SK-N-SH treated with all-trans-retinoic acid at 6 μM for 48 hours (cell line): ENCODE results near the gene RBM17.

ENCODE experiments used
- ATAC-seq: fragments of 200-7000 bp; cut with Tn5 transposase; 3 replicates; pipeline ENCODE4 v1.9.1; 2020; ENCODE audit warnings: mild to moderate bottlenecking, moderate library complexity
- ARNTL ChIP-seq: fragments of 450-650 bp; formaldehyde crosslinking; IDR thresholded peaks from 2 replicates; pipeline ENCODE4 v1.5.0; 2020; ENCODE audit warnings: low read depth, mild to moderate bottlenecking, moderate library complexity, borderline replicate concordance
- BACH2 ChIP-seq: fragments of 250-450 bp; sonication (Bioruptor Pico); IDR thresholded peaks from 2 replicates; pipeline ENCODE4 v1.9.0; 2021; ENCODE audit warnings: mild to moderate bottlenecking, borderline replicate concordance
- CSDC2 ChIP-seq: fragments of 250-450 bp; sonication (Bioruptor Pico); IDR thresholded peaks from 2 replicates; pipeline ENCODE4 v1.5.0; 2020; ENCODE audit warnings: mild to moderate bottlenecking, moderate library complexity
- ESRRG ChIP-seq: fragments of 250-450 bp; sonication (Bioruptor Pico); IDR thresholded peaks from 2 replicates; pipeline ENCODE4 v1.6.1; 2021; ENCODE audit warnings: mild to moderate bottlenecking
- GLIS3 ChIP-seq: fragments of 250-450 bp; sonication (Bioruptor Pico); IDR thresholded peaks from 2 replicates; pipeline ENCODE4 v1.5.0; 2020; ENCODE audit warnings: mild to moderate bottlenecking, moderate library complexity
- OSR1 ChIP-seq: fragments of 250-450 bp; sonication (Bioruptor Pico); IDR thresholded peaks from 2 replicates; pipeline ENCODE4 v1.8.0; 2022; ENCODE audit warnings: moderate library complexity, mild to moderate bottlenecking, inconsistent platforms
- PPARA ChIP-seq: fragments of 250-450 bp; sonication (Bioruptor Pico); IDR thresholded peaks from 2 replicates; pipeline ENCODE4 v1.5.0; 2020; ENCODE audit warnings: mild to moderate bottlenecking, borderline replicate concordance
- RARB ChIP-seq: fragments of 250-450 bp; sonication (Bioruptor Pico); IDR thresholded peaks from 2 replicates; pipeline ENCODE4 v1.8.0; 2021; ENCODE audit warnings: mild to moderate bottlenecking, moderate library complexity
- SNAI2 ChIP-seq: fragments of 250-450 bp; sonication (Bioruptor Pico); IDR thresholded peaks from 2 replicates; pipeline ENCODE4 v1.5.0; 2020; ENCODE audit warnings: mild to moderate bottlenecking, moderate library complexity
- TCF4 ChIP-seq: fragments of 250-450 bp; sonication (Bioruptor Pico); IDR thresholded peaks from 2 replicates; pipeline ENCODE4 v1.8.0; 2021; ENCODE audit warnings: mild to moderate bottlenecking, moderate library complexity, borderline replicate concordance
- TOX ChIP-seq: fragments of 250-450 bp; sonication (Bioruptor Pico); IDR thresholded peaks from 2 replicates; pipeline ENCODE4 v1.8.0; 2021; ENCODE audit warnings: mild to moderate bottlenecking, moderate library complexity, borderline replicate concordance
- ZC3H10 ChIP-seq: fragments of 250-450 bp; sonication (Bioruptor Pico); IDR thresholded peaks from 2 replicates; pipeline ENCODE4 v1.5.1; 2021; ENCODE audit warnings: mild to moderate bottlenecking, moderate library complexity
- ZFP3 ChIP-seq: fragments of 250-450 bp; sonication (Bioruptor Pico); IDR thresholded peaks from 2 replicates; pipeline ENCODE4 v1.5.0; 2020; ENCODE audit warnings: mild to moderate bottlenecking, moderate library complexity
- ZFP30 ChIP-seq: fragments of 450-650 bp; formaldehyde crosslinking; IDR thresholded peaks from 2 replicates; pipeline ENCODE4 v1.5.0; 2022; ENCODE audit warnings: mild to moderate bottlenecking, moderate library complexity
- ZNF565 ChIP-seq: fragments of 450-650 bp; formaldehyde crosslinking; conservative IDR thresholded peaks from 2 replicates; pipeline ENCODE4 v1.5.0; 2020; ENCODE audit warnings: low read depth, mild to moderate bottlenecking, moderate library complexity
- ZNF70 ChIP-seq: fragments of 450-650 bp; formaldehyde crosslinking; IDR thresholded peaks from 2 replicates; pipeline ENCODE4 v1.5.0; 2020; ENCODE audit warnings: mild to moderate bottlenecking, moderate library complexity
- ZNF8 ChIP-seq: fragments of 450-650 bp; formaldehyde crosslinking; IDR thresholded peaks from 2 replicates; pipeline ENCODE4 v1.5.0; 2020; ENCODE audit warnings: mild to moderate bottlenecking, moderate library complexity
- TF ChIP-seq, protein P1 (sequence below): fragments of 250-450 bp; sonication (Bioruptor Pico); IDR thresholded peaks from 2 replicates; pipeline ENCODE4 v1.5.1; 2020; ENCODE audit warnings: low read depth, mild to moderate bottlenecking, moderate library complexity
- TF ChIP-seq, protein P2 (sequence below): fragments of 250-450 bp; sonication (Bioruptor Pico); IDR thresholded peaks from 2 replicates; pipeline ENCODE4 v1.5.0; 2020; ENCODE audit warnings: mild to moderate bottlenecking, moderate library complexity
- TF ChIP-seq, protein P3 (sequence below): fragments of 250-450 bp; sonication (Bioruptor Pico); IDR thresholded peaks from 2 replicates; pipeline ENCODE4 v1.5.1; 2021; ENCODE audit warnings: mild to moderate bottlenecking, moderate library complexity
- TF ChIP-seq, protein P4 (sequence below): fragments of 250-450 bp; sonication (Bioruptor Pico); IDR thresholded peaks from 2 replicates; pipeline ENCODE4 v1.8.0; 2021; ENCODE audit warnings: low read depth, mild to moderate bottlenecking, moderate library complexity, borderline replicate concordance
- TF ChIP-seq, protein P5 (sequence below): fragments of 250-450 bp; sonication (Bioruptor Pico); IDR thresholded peaks from 2 replicates; pipeline ENCODE4 v1.8.0; 2020; ENCODE audit warnings: mild to moderate bottlenecking, moderate library complexity, borderline replicate concordance

RBM17 gene

DNA sequence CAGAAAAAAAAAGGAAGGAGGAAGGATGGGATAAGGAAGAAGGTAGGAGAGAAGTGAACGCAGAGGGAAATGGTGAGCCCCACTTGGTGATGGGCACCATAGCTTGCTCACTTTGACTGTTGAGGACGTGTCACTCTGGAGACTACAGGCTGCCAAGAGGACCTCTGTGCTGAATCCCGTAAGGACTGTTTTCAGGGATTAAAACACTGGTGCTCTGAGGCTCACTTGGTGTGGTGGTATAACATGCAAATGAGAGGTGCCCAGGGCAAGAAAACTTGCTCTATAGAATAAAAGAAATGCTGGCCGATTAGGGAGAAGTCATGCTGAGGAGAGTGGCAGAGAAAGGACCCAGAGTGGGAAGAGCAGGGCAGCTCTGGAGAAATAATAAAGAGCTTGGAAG lies 21.4 kb upstream of the RBM17 start:
- no peak for ATAC-seq
- TF ChIP-seq, protein P1, sequence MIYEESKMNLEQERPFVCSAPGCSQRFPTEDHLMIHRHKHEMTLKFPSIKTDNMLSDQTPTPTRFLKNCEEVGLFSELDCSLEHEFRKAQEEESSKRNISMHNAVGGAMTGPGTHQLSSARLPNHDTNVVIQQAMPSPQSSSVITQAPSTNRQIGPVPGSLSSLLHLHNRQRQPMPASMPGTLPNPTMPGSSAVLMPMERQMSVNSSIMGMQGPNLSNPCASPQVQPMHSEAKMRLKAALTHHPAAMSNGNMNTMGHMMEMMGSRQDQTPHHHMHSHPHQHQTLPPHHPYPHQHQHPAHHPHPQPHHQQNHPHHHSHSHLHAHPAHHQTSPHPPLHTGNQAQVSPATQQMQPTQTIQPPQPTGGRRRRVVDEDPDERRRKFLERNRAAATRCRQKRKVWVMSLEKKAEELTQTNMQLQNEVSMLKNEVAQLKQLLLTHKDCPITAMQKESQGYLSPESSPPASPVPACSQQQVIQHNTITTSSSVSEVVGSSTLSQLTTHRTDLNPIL = no peak
- TF ChIP-seq ZFP3 (CRISPR knock-in tag) = no peak

DNA sequence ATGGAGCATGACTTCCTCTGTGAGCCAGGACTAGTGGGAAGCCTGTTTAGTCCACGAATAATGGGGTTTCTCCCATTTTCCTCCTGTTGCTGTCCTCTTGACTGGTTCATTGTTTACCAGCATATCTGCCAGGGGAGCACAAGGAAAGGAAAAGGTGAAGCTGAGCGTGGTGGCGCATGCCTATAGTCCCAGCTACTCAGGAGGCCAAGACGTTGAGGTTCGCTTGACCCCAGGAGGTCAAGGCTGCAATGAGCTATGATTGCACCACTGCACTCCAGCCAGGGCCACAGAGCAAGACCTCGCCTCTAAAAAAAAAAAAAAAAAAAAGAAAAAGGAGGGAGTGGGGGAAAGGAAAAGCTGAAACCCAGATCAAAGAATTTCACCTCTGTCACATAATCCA lies 20.8 kb upstream of the RBM17 start:
- no peak for ATAC-seq
- TF ChIP-seq RARB (CRISPR knock-in tag) = no peak
- no peak for TF ChIP-seq ZFP30 (CRISPR knock-in tag)
- TF ChIP-seq, protein P2, sequence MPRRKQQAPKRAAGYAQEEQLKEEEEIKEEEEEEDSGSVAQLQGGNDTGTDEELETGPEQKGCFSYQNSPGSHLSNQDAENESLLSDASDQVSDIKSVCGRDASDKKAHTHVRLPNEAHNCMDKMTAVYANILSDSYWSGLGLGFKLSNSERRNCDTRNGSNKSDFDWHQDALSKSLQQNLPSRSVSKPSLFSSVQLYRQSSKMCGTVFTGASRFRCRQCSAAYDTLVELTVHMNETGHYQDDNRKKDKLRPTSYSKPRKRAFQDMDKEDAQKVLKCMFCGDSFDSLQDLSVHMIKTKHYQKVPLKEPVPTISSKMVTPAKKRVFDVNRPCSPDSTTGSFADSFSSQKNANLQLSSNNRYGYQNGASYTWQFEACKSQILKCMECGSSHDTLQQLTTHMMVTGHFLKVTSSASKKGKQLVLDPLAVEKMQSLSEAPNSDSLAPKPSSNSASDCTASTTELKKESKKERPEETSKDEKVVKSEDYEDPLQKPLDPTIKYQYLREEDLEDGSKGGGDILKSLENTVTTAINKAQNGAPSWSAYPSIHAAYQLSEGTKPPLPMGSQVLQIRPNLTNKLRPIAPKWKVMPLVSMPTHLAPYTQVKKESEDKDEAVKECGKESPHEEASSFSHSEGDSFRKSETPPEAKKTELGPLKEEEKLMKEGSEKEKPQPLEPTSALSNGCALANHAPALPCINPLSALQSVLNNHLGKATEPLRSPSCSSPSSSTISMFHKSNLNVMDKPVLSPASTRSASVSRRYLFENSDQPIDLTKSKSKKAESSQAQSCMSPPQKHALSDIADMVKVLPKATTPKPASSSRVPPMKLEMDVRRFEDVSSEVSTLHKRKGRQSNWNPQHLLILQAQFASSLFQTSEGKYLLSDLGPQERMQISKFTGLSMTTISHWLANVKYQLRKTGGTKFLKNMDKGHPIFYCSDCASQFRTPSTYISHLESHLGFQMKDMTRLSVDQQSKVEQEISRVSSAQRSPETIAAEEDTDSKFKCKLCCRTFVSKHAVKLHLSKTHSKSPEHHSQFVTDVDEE (CRISPR knock-in tag) = no peak
- no peak for TF ChIP-seq CSDC2
- TF ChIP-seq ZNF8 (CRISPR knock-in tag) = no peak
- no peak for TF ChIP-seq GLIS3 (CRISPR knock-in tag)
- TF ChIP-seq OSR1 (CRISPR knock-in tag) = no peak
- TF ChIP-seq, protein P3, sequence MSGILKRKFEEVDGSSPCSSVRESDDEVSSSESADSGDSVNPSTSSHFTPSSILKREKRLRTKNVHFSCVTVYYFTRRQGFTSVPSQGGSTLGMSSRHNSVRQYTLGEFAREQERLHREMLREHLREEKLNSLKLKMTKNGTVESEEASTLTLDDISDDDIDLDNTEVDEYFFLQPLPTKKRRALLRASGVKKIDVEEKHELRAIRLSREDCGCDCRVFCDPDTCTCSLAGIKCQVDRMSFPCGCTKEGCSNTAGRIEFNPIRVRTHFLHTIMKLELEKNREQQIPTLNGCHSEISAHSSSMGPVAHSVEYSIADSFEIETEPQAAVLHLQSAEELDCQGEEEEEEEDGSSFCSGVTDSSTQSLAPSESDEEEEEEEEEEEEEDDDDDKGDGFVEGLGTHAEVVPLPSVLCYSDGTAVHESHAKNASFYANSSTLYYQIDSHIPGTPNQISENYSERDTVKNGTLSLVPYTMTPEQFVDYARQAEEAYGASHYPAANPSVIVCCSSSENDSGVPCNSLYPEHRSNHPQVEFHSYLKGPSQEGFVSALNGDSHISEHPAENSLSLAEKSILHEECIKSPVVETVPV (CRISPR knock-in tag) = no peak
- no peak for TF ChIP-seq ZC3H10 (CRISPR knock-in tag)
- TF ChIP-seq ARNTL (CRISPR knock-in tag) = no peak
- TF ChIP-seq BACH2 (CRISPR knock-in tag) = no peak
- no peak for TF ChIP-seq ZNF70 (CRISPR knock-in tag)
- no peak for TF ChIP-seq ZFP3 (CRISPR knock-in tag)
- TF ChIP-seq ZNF565 (CRISPR knock-in tag) = no peak
- TF ChIP-seq SNAI2 (CRISPR knock-in tag) = no peak
- TF ChIP-seq, protein P4, sequence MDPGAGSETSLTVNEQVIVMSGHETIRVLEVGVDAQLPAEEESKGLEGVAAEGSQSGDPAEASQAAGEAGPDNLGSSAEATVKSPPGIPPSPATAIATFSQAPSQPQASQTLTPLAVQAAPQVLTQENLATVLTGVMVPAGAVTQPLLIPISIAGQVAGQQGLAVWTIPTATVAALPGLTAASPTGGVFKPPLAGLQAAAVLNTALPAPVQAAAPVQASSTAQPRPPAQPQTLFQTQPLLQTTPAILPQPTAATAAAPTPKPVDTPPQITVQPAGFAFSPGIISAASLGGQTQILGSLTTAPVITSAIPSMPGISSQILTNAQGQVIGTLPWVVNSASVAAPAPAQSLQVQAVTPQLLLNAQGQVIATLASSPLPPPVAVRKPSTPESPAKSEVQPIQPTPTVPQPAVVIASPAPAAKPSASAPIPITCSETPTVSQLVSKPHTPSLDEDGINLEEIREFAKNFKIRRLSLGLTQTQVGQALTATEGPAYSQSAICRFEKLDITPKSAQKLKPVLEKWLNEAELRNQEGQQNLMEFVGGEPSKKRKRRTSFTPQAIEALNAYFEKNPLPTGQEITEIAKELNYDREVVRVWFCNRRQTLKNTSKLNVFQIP = no peak
- TF ChIP-seq ESRRG (CRISPR knock-in tag) = no peak
- TF ChIP-seq, protein P5, sequence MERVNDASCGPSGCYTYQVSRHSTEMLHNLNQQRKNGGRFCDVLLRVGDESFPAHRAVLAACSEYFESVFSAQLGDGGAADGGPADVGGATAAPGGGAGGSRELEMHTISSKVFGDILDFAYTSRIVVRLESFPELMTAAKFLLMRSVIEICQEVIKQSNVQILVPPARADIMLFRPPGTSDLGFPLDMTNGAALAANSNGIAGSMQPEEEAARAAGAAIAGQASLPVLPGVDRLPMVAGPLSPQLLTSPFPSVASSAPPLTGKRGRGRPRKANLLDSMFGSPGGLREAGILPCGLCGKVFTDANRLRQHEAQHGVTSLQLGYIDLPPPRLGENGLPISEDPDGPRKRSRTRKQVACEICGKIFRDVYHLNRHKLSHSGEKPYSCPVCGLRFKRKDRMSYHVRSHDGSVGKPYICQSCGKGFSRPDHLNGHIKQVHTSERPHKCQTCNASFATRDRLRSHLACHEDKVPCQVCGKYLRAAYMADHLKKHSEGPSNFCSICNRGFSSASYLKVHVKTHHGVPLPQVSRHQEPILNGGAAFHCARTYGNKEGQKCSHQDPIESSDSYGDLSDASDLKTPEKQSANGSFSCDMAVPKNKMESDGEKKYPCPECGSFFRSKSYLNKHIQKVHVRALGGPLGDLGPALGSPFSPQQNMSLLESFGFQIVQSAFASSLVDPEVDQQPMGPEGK = no peak
- no peak for TF ChIP-seq PPARA (CRISPR knock-in tag)

DNA sequence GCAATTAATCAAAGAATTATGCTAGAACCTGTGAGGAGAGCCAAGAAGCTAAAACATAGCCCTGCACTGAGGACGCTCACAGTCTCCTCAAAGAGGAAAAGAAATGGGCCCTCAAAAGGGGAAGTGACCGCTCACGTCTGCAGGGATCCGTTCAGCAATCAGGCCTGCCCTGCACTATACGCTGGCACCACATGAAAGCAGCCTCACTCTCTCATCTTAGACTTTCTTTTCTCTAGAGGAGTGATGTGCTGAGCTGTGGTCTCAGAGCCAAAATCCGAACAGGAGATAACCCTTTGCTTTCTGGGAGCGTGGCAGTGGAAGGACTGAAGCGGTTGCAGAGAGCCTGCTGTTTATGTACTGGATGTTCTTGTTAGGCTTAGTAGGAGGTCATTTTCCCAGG lies 20.4 kb upstream of the RBM17 start:
- no peak for TF ChIP-seq ZFP3 (CRISPR knock-in tag)
- no peak for TF ChIP-seq ZC3H10 (CRISPR knock-in tag)
- TF ChIP-seq, protein P2 (CRISPR knock-in tag) = no peak
- TF ChIP-seq, protein P5 = no peak
- TF ChIP-seq, protein P3 (CRISPR knock-in tag) = no peak
- no peak for TF ChIP-seq ZNF8 (CRISPR knock-in tag)
- no peak for TF ChIP-seq RARB (CRISPR knock-in tag)
- TF ChIP-seq TCF4 (CRISPR knock-in tag) = no peak
- TF ChIP-seq GLIS3 (CRISPR knock-in tag) = no peak
- no peak for TF ChIP-seq CSDC2
- TF ChIP-seq TOX = no peak
- no peak for TF ChIP-seq OSR1 (CRISPR knock-in tag)
- TF ChIP-seq ESRRG (CRISPR knock-in tag) = no peak
- no peak for TF ChIP-seq BACH2 (CRISPR knock-in tag)
- no peak for TF ChIP-seq ZNF565 (CRISPR knock-in tag)
- TF ChIP-seq PPARA (CRISPR knock-in tag) = no peak
- no peak for ATAC-seq
